HL-60 (cell line): ENCODE results near the gene DHCR24.
"Not testable (repeated sequence)": the region's sequence is repeated elsewhere in the genome, so short reads cannot be mapped to it uniquely, and the experiment has no call there.

Source experiments
- DNase-seq, 2 experiments: peaks; one replicate each; pipeline ENCODE4 v3.0.0-alpha.2; 2010 to 2020; ENCODE audit warnings: low read depth in 1 of 2, low spot score in 1 of 2
- H3K27ac ChIP-seq: fragments of 250-450 bp; sonication (Bioruptor Pico); replicated peaks from 2 replicates; pipeline ENCODE4 v1.5.1; 2020; ENCODE audit warnings: mild to moderate bottlenecking, moderate library complexity
- H3K27me3 ChIP-seq: fragments of 250-450 bp; sonication (Bioruptor Pico); 2 replicates; pipeline ENCODE4 v1.5.1; 2021; ENCODE audit warnings: mild to moderate bottlenecking, moderate library complexity; ENCODE audit not compliant: insufficient read depth, poor library complexity, severe bottlenecking
- H3K4me3 ChIP-seq: replicated peaks from 2 replicates; pipeline ENCODE4 v1.5.1; 2011; ENCODE audit warnings: mild to moderate bottlenecking, control low read depth, low read length; ENCODE audit not compliant: insufficient read depth
- GABPA ChIP-seq: IDR thresholded peaks from 2 replicates; pipeline ENCODE4 v1.6.1; 2012; ENCODE audit warnings: low read depth
- POLR2AphosphoS5 ChIP-seq: IDR thresholded peaks from 2 replicates; pipeline ENCODE4 v1.6.1; 2012; ENCODE audit warnings: low read depth
- SPI1 ChIP-seq: IDR thresholded peaks from 2 replicates; pipeline ENCODE4 v1.6.1; 2012; ENCODE audit warnings: low read depth, mild to moderate bottlenecking, borderline replicate concordance
- TF ChIP-seq, protein P1 (sequence below): IDR thresholded peaks from one replicate; pipeline ENCODE4 v1.5.1; 2011; ENCODE audit warnings: low read length, control low read depth, inconsistent platforms; ENCODE audit not compliant: insufficient read depth
- TF ChIP-seq, protein P2 (sequence below): IDR thresholded peaks from 2 replicates; pipeline ENCODE4 v1.6.1; 2012; ENCODE audit warnings: low read depth; ENCODE audit not compliant: insufficient replicate concordance

The DHCR24 gene

DNA sequence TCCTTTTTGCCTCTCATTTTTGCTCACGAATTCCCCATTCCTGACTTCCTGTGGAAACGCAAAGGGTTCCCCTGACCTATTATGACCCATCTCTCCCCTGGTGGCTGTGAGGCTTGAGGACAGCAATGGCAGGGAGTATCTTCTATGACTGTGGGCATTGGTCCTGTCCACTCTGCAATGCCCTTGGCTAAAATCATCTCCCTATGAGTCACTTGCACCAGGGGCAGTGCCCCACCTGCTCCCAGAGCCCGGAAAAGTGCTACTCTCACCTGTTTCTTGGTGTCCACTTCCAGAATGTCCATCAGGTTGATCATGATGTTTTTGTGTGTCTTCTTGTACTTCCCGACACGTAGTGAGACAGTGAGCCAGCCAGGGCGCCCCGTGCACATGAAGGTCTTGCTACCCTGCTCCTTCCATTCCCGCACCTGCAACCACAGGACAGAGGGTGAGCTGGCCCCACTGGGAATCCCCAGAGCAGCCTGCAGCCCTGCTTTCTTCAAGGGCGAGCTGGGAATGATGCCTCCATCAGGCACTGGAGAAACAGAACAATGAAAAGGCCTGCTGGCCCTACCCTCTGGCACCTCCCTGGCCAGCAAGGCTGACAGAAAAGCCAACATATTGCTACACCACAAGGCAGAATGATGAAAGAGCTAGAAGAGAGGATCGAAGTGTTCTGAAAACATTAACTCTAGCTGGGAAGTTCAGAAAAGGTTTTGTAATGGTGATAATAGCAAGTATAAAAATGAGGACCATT lies 3.5 kb downstream of the DHCR24 start:
- peak; percentile 32 to 54 for DNase-seq
- TF ChIP-seq, protein P1, sequence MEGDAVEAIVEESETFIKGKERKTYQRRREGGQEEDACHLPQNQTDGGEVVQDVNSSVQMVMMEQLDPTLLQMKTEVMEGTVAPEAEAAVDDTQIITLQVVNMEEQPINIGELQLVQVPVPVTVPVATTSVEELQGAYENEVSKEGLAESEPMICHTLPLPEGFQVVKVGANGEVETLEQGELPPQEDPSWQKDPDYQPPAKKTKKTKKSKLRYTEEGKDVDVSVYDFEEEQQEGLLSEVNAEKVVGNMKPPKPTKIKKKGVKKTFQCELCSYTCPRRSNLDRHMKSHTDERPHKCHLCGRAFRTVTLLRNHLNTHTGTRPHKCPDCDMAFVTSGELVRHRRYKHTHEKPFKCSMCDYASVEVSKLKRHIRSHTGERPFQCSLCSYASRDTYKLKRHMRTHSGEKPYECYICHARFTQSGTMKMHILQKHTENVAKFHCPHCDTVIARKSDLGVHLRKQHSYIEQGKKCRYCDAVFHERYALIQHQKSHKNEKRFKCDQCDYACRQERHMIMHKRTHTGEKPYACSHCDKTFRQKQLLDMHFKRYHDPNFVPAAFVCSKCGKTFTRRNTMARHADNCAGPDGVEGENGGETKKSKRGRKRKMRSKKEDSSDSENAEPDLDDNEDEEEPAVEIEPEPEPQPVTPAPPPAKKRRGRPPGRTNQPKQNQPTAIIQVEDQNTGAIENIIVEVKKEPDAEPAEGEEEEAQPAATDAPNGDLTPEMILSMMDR: no peak
- TF ChIP-seq SPI1: no peak
- TF ChIP-seq GABPA: no peak
- TF ChIP-seq, protein P2, sequence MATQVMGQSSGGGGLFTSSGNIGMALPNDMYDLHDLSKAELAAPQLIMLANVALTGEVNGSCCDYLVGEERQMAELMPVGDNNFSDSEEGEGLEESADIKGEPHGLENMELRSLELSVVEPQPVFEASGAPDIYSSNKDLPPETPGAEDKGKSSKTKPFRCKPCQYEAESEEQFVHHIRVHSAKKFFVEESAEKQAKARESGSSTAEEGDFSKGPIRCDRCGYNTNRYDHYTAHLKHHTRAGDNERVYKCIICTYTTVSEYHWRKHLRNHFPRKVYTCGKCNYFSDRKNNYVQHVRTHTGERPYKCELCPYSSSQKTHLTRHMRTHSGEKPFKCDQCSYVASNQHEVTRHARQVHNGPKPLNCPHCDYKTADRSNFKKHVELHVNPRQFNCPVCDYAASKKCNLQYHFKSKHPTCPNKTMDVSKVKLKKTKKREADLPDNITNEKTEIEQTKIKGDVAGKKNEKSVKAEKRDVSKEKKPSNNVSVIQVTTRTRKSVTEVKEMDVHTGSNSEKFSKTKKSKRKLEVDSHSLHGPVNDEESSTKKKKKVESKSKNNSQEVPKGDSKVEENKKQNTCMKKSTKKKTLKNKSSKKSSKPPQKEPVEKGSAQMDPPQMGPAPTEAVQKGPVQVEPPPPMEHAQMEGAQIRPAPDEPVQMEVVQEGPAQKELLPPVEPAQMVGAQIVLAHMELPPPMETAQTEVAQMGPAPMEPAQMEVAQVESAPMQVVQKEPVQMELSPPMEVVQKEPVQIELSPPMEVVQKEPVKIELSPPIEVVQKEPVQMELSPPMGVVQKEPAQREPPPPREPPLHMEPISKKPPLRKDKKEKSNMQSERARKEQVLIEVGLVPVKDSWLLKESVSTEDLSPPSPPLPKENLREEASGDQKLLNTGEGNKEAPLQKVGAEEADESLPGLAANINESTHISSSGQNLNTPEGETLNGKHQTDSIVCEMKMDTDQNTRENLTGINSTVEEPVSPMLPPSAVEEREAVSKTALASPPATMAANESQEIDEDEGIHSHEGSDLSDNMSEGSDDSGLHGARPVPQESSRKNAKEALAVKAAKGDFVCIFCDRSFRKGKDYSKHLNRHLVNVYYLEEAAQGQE: no peak
- TF ChIP-seq POLR2AphosphoS5: no peak
- H3K27me3 ChIP-seq: no peaks in the 10 kb centered on the region
- no peak overlapping the region for H3K27ac ChIP-seq
- H3K4me3 ChIP-seq: no peak overlapping the region

DNA sequence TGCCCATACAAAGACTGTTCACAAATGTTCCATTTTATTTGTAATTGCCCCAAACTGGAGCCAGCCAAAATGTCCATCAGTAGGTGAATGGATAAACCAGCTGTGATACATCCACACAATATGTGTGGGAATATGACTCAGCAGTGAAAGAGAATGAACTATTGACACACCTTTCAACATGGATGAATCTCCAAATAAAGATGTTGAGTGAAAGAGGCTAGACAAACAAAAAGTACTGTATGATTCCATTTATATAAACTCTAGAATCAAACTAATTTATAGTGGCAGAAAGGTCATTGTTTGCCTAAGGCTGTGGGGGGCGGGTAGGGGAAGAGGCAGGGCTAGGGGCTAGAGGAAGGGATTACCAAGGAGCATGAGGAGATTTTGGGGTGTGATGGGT lies 4.5 kb downstream of the DHCR24 start:
- DNase-seq: peak in 1 of 2 experiments; percentile 21
- Histone ChIP-seq H3K27me3 (no peaks in the 10 kb centered on the region), H3K27ac (no peak overlapping the region), H3K4me3 (no peak overlapping the region)
- TF ChIP-seq SPI1 (no peak), POLR2AphosphoS5 (no peak), GABPA (no peak)
- TF ChIP-seq, protein P2: no peak
- TF ChIP-seq, protein P1: no peak

DNA sequence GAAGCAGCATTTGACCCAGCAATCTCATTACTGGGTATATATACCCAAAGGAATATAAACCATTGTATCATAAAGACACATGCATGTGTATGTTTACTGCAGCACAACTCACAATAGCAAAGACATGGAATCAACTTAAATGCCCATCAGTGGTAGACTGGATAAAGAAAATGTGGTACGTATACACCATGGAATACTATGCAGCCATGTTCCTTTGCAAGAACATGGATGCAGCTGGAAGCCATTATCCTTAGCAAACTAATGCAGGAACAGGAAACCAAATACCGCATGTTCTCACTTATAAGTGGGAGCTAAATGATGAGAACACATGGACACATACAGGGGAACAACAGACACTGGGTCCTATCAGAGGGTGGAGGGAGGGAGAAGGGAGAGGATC lies 5.4 kb downstream of the DHCR24 start:
- H3K27me3 ChIP-seq, DNase-seq, H3K27ac ChIP-seq, H3K4me3 ChIP-seq: not testable (repeated sequence)

DNA sequence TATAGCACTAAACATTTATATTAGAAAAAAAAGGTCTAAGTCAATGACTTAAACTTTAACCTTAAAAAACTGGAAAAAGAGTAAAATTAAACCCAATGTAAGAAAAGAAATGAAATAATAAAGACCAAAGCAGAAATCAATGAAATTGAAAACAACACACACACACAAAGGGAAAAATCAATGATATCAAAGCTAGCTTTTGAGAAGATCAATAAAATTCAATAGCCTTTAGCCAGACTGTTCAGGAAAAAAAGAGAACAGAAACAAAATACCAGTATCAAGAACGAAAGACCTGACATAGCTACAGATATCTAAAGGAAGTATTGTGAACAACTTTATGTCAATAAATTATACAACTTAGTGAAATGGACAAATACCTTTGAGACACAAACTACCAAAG lies 7.1 kb downstream of the DHCR24 start:
- no peaks in the 10 kb centered on the region for H3K27me3 ChIP-seq
- H3K4me3 ChIP-seq: no peak overlapping the region
- TF ChIP-seq POLR2AphosphoS5: no peak
- TF ChIP-seq, protein P2: no peak
- TF ChIP-seq, protein P1: no peak
- no peak for TF ChIP-seq SPI1
- TF ChIP-seq GABPA: no peak
- H3K27ac ChIP-seq: no peak overlapping the region
- DNase-seq: no peak
